ENCODE data around the gene CNTRL. TPM values are rescaled to one million over a fixed set of nuclear protein-coding genes. Genes with fewer than 3 reads are reported as not detected.

CNTRL gene
- total and polyA plus RNA-seq, 2 of the 8 experiments (the other 6 are each of a cell fraction or from before 2014, with no cell fraction given): 5.1 to 13.9 TPM

- TF ChIP-seq CTBP2 (IDR thresholded peaks at IDR 0.05; ENCODE audit: borderline replicate concordance, insufficient read depth, insufficient read length, low read length): no peak
Measured at GRCh38 chr9:121168052-121168451, 93.3 kb downstream of the CNTRL start (continued).
